Stimulated activated naive CD4-positive, alpha-beta T cell (primary cell): ENCODE data around the gene CDK15.

Experiments used
- DNase-seq, 6 experiments: peaks; one replicate each; lab custom pipeline; 2025; lab: John Stamatoyannopoulos, UW

Gene CDK15

DNA sequence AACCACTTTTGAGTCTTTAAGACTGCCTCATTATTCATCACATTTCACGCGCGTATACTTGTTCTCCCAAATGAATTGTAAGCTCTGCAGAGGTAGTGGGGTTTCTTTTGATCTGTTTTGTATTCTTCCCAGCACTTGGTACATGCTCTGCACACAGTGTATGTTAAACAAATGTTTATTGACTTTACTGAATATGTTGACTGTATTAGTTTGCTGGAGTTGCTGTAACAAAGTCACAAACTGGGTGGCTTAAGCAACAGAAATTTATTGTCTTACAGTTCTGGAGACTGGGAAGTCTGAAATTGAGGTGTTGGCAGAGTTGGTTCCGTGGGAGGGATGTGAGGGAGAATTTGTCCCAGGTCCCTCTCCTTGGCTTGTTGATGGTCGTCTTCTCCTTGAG lies 65.1 kb downstream of the CDK15 start:
- DNase-seq, result no peak

DNA sequence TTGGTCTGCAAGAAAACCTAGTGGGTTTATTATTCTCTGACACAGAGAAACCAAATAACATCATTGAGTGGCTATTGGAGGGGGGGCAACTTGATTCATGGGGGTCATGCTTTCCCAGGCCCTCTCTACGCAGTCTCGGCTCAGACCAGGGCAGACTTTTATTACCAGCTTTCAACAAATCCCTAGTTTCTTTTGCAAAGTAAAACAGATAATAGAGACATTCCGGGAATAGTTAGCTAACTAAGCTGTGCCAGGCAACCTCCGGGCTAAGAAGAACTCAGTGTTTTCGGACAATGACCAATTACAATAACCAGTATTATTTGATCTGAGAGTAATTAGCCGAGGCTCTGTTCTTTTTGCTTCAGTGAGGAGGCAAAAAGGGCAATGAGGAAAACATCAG lies 66.3 kb downstream of the CDK15 start:
- no peak for DNase-seq

DNA sequence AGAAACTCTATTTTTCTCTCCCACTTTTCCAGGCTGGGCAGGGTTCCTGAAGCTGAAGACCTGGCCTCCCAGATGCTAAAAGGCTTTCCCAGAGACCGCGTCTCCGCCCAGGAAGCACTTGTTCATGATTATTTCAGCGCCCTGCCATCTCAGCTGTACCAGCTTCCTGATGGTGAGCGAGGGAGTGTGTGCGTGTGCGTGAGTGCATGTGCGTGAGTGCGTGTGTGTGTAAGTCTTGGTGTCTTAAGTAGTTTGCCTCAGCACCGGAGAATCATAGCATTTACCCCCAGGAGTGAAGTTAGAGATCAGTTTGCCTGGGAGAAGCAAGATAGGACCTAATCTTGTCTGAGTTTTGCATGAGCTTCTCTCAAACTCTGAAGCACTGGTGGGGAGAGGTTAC lies 73.7 kb downstream of the CDK15 start:
- no peak for DNase-seq

DNA sequence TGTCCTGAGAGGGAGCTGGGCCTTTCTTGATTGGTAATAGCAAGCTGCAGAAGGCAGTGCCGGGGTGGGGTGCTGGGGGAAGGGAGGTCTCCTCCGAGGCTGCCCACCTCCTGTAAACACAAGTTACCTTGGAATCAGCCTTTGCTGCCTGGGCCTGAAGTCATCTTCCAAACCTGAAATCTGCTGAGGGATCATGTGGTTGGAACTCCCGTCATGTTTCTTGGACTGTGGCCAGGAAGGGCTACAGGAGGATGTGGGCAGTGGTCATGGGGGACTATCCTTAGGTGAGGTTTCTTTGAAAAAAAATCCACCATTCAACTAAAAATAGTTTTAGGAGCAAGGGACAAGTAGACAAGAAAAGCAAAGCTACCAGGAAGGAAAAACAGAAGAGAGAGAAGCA lies 74.2 kb downstream of the CDK15 start:
- DNase-seq, result no peak

DNA sequence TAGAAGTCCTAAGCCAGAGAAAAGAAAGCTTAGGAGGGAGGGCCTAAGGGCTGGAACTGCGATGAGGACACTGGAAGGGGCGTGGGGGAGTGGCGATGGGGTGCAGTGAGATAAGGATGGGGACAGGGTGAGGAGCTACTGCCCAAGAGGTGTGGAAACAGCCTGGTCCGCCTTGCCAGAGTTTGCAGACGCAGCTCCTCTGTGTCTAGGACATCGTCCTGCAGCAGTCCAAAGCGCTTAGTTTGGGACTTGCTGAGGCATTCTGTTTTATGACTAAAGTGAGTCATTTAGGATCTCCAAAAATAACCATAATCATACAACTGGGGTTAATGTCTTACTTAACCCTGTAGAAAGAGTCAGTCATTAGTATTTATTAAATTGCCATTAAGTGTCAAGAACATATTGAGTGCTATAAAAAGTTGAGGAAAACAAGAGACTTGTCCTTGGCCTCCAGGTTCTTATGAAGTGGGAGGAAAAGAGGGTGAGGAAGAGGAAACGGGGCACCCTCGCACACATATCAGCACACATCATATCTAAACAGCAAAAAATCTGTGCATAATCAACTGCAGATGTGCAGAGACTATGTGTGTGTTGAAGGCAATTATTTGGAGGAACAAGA lies 74.8 kb downstream of the CDK15 start:
- no peak for DNase-seq

DNA sequence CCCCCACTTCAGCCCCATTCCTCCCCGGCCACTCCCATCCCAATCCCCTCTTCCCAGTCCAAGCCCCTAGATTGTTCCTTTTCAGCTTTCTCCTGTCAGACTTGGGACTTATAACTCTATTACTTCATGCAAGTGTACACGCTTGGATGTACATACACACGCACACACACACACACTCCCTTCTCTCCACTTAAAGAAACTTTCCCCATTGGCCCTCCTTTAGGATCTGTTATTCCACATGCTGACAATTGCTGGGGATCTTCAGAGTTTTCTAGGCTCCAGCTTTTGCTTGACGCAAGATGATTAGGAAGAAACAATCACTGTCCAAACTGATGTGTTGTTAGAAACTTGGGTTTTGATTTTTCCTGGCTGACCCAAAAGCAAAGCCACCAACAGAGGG lies 75.4 kb downstream of the CDK15 start:
- DNase-seq, result no peak

DNA sequence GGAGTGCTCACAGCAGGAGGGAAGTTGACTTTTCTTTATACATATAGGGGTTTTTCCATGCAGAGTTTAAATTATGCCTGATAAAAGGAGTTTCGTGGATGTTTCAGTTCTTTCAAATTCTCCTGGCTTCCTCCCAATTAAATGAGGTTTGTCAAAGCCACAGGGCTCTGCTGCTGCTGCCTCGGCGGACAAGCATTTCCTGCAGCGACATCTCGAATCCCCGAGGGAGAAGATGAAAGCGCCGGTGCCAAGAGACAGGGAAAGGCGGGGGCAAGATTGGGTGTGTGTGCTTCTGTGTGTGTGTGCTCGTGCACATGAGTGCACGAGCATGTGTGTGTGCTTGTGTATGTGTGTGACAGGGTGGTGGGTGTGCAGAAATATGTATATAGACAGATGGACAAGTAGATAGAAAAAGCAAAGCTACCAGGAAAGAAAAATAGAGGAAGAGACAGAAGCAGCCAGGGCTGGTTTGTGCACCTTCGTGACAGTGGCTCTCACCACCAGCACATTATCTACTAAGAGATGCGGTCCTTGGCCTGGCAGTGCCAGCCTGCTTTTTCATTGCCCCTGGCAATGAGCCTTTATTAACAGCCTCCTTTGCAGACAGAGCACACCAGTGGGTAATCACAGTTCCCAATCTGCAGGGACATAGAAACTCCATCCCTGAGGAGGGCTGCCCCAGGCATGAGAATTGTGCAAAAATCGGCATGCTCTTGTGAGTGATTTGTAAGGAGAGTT lies 76.2 kb downstream of the CDK15 start:
- DNase-seq, result no peak

DNA sequence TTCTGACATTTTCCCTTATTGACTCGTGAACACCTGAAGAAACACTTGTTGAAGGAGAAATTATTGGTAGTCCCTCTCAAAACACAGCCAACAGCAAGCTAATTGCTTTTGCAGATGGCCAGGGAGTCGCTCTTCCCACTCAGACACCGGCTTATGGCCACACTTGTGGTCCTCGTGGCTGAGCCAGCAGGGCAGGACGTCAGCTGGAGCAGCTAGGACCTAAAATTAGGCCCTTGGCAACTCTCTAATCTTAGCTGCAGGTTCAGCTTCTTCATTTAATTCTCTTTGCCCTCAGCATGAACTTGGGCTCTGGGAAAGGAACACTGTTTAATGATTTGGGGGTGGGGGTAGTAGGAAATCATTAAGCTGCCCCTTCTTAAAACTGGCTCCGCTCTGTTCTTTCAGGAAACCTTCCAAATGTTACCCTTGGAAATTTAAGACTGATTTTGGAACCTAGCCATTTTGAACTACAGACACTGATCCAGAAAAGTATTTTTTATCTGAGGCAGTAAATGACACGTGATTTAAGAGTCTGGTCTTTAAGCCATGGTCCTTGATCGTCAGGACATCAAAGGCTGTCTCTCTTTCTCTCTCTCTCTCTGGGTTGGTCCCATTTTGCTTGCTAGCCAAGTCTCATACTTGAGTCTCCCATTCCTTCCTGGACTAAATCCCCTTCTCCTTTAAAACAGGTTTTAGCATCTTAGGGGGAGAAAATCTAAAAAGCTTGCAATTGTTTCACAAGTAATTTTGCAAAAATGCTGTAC lies 77.5 kb downstream of the CDK15 start:
- DNase-seq, result no peak

DNA sequence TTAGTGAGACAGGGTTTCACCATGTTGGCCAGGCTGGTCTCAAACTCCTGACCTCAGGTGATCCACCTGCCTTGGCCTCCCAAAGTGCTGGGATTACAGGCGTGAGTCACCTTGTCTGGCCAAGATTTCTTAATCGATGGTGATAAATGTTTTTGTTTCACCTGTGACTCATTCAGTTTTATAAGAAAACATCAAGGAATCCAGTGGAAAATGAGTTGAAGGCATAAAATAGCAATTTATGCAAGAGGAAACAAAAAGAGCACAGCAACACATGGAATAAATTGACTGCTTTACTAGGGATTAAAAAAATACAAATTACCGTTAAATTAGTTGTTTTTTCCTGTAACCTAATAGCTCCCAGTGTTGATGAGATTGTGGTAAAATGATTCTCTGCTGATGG lies 80.2 kb downstream of the CDK15 start:
- DNase-seq, result no peak

DNA sequence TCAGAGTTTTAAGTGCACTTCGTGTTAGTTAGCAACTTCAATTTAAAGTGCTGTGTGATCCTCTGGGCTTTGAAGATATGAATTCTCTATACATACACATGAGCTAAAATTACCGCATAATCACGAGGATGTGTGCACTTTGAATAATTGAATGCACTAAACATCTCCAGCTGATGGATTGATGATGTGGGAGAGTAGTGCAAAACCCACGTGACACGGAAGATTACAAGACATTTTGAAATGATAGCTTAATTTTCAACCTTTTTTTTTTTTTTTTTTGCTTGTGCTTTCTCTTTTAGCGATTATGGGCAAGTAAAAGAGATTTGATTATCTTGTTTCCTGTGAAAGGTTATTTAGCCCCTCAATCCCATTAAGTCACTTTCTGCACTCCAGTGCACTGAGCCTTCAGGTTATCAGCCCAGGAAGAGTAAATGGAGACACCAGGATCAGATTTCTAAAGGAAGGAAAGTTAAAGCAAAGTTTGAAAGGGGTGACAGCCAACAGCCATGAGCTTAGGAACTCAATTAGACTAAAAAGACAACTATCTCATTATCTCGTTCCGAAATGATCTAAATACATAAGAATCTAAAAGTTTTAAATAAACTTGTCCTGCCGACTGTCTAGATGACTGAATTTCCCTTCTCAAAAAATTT lies 81.6 kb downstream of the CDK15 start:
- no peak for DNase-seq

DNA sequence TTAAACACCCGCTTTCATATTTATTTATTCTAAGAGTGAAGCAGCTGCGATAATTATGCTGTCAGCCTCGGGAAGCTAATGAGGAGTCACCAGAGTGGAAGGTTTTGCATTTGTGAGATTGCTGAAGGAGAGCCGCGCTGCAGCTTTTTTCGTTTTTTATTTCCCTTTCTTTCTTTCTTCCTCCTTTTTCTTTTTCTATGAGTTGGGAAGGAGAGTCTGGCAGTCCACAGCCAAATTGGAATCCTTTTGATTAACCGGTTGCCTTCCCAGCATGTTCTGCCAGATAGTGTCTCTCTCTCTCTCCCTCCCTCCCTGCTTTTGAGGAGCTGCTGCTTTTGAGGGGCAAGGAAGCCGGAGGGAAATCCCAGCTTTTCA lies 82.1 kb downstream of the CDK15 start:
- DNase-seq, result no peak

DNA sequence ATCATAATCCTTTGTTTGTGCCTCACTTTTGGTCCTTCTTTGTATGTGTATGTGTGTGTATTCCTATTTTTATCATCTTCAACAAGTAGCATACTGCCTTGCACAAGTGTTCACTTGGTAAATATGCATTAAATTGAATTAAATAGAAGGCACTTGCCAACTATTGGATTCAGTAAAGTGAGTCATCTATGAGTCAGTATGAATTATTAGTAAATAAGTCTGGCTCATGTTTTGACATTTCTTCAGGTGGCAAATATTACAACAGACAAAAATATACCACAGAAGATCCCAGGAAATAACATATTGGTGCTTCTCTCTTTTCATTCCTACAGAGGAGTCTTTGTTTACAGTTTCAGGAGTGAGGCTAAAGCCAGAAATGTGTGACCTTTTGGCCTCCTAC lies 84.1 kb downstream of the CDK15 start:
- no peak for DNase-seq

DNA sequence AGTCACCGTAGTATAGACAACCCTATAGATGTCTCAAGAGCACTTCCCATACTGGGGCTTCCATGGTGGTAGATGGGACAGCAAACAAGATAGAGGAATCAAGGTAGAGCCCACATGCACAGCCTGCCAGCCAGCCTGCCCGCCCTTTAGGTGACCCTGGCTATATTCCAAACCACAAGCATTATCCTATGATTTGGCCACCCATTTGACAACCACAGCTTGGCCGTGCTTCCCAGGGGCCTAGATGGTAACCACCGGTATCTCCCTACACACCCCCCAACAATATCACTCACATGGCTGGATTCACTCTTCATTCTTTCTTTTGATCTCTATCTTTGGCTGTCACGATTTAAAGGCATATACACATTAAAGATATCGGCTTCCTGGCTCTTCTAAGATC lies 85.3 kb downstream of the CDK15 start:
- no peak for DNase-seq

DNA sequence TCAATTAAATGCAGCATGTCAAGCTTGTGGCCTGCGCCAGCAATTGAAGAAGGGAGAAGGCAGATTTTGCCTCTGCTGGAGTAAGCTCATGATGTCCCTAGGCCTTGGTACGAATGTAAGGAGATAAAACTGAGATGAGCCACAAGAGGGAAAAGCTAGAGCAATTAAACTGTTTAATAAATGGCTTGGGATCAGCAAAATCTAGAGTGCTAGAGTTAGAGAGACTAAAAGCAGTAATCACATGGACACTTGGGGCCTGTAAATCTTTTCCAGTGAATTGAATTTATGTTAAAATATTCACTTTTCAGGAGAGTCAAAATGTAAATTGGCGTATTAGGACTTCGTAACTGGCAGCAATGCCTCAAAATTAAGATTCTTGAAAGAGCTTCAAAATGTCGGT lies 86.2 kb downstream of the CDK15 start:
- DNase-seq, result no peak

DNA sequence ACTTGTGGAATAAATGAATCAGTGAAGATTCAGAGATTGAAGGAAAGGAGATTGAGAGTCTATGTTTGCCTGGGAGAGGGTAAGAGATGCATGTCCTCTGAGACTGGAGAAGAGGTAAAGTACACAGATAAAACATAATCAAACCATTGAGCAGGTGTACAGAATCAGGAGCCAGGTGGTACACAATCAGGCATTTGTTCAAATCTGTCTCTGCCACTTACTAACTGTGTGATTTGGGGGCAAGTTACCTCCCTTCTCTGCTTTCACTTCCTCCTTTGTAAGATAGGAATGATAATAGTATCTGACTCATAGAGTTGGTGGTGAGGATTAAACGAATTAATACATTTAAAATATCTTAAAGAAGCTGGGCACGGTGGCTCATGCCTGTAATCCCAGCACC lies 94.0 kb downstream of the CDK15 start:
- DNase-seq, result no peak

DNA sequence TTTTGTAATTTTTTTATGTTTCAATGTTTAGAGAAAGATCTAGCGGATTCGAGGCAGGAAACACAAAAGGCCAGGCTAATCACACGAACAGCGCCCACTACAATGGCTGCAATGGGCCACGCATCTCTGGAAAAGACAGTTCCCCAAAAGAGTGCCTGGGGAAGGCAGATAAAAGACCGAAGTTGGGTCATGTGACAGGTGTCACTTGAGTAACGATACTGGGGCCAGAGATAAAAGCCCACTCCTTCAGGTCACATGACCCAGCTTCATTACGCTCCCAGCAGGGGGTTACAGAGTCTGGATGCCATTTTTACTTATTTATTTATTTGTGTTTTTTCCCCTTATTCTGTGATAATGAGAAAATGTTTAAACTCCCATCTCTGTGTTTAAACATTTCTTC lies 95.4 kb downstream of the CDK15 start:
- DNase-seq, result no peak

DNA sequence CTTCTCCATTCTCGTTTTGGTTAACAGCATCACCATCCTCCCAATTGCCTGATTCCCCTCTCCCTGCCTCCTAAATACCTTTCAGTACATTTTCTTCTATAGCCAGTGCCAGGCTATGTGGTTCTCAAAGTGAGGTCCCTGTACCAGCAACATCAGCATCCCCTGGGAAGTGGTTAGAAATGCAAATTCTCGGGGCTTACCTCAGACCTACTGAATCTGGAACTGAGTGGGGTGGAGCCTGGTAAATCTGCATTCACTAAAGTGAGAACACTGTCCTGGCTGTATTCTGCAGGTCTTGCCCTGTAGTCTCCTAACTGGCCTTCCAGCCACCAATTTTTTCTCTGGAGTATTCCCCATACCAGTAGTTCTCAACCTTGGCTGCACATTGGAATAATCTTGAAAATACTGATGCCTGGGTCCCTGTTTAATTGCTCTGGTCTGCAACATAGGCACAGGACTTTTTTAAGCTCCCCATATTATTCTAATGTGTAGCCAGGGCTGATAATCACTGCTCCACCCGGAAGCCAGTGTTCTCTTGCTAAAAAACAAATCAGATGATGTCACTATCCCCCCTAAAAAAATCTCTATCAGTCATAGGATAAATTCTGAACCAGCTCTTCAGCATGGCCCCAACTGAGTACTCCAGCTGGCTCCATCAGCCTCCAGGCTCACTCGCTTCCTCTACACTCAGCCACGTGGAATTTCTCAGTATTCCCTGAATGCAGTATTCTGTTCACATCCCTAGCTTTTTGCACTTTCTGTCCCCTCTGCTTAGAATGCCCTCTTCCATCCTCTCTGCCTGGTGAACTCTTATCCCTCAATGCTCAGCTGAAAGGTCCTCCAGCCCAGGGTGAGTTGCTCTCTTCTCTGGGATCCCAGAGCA lies 98.4 kb downstream of the CDK15 start:
- no peak for DNase-seq

DNA sequence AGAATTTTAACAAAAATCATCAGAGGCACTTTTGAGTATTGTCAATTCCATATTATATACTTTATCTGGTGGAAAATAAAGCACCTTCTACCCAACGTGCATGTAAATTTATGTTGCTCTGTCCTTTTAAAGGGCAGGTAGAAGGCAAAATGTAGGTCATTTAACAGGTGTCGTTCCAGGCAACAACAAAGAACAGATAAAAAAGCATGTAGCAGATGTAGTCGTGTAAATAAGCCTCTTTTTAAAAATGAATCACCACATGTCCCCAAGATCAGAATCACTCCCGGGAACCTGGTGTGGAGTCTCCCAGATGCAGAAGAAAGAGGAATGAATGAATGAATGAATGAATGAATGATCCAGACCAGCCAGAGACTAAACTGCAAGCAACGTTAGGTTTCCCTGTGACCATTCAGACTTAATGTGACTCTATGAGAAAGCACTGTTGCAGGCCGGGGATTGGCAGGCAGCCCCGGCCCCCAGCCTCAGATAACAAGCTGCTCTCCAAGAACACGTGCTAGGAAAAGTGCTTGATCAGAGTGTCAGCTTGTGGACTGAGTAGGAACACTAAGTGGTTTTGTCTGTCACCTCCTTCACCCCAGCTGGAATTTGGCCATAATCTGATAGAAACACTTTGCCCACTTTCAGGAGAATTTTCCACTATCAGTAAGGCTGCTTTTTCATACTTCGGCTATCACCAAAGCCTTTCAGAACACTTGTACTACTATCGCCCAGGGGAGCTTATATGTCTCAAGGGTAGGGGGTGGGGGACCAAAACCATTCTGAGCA lies 100.6 kb downstream of the CDK15 start:
- DNase-seq, result no peak

DNA sequence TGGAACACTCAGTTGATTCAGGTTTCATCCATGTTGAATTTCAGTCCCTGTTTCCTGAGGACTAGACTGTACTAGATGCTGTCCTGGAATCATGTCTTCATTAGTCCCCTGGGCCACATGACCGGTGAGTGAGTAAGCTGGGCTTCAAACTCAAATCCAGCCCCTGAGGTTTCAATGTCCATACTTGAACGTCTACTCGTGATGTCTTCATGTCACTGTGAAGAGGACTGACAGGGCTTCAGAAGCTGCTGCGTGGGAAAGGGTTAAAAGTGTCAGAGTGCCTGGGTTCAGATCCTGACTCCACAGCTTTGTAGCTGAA lies 101.2 kb downstream of the CDK15 start:
- no peak for DNase-seq

DNA sequence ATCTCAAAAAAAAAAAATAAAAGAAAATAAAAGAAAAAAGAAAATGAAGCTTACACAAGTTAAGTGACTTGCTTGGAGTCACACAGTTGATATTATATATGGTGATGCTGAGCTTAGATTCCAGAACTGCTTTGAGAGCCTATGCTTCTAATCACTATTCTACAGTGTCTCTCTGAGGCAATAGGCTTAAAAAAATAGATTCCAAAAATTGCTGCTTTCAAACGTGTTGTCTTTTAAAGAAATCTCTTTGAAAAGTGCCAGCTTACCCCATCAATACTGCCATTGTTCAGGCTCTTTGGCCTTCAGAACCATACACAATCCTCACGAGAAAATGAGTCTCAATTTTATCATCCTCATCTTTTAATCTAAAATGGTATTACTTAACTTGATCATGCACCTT lies 102.6 kb downstream of the CDK15 start:
- no peak for DNase-seq

DNA sequence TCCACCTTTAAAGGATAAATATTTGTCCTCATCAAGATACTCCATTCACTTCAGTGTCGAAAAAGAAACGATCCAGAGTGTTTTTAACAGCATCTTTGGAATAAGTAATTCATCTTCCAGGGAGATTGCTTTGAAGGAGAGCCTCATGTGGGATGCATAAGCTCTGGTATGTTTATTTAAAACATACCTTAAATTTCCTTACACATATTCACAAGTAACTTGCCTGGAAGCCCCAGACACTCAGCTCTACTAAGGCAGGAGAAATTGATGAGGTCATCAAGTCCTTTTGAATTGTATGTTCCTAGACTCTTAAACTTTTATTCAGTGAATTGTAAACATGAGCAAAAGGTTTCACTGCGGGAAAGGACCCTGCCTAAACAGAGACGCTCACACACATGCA lies 103.0 kb downstream of the CDK15 start:
- DNase-seq, result no peak
